Lung (tissue), 12 donors: ENCODE results near the gene C7. TPM values are rescaled to one million over a fixed set of nuclear protein-coding genes. Genes with fewer than 3 reads are reported as not detected.

Experiments
- ATAC-seq: fragments of 200-7000 bp; cut with Tn5 transposase; one replicate; pipeline ENCODE4 v1.9.1; 2020; ENCODE audit warnings: moderate number of reproducible peaks; ENCODE audit not compliant: insufficient read depth, low FRiP score
- DNase-seq, 3 donors: peaks; one replicate each; pipeline ENCODE4 v3.0.0-alpha.2; 2013 to 2017
- H3K27ac ChIP-seq, 2 donors: one replicate each; pipeline ENCODE4 v1.5.1; 2013; ENCODE audit warnings: mild to moderate bottlenecking in 2 of 2, moderate library complexity in 2 of 2, control low read depth in 1 of 2, inconsistent platforms in 1 of 2, low read depth in 1 of 2, low read length in 1 of 2
- H3K27me3 ChIP-seq, 3 donors: one replicate each; pipeline ENCODE4 v1.5.1; 2013; ENCODE audit warnings: low read length in 2 of 3; ENCODE audit not compliant: control insufficient read depth in 3 of 3, insufficient read depth in 3 of 3
- H3K36me3 ChIP-seq, 4 donors: one replicate each; pipeline ENCODE4 v1.5.1; 2013; ENCODE audit warnings: low read length in 4 of 4, mild to moderate bottlenecking in 1 of 4, moderate library complexity in 1 of 4; ENCODE audit not compliant: control insufficient read depth in 4 of 4, insufficient read depth in 4 of 4
- H3K4me1 ChIP-seq, 5 donors: one replicate each; pipeline ENCODE4 v1.5.1; 2013; ENCODE audit warnings: low read length in 5 of 5, mild to moderate bottlenecking in 2 of 5, moderate library complexity in 1 of 5; ENCODE audit not compliant: control insufficient read depth in 5 of 5, insufficient read depth in 5 of 5
- H3K4me3 ChIP-seq: one replicate; pipeline ENCODE4 v1.5.1; 2013; ENCODE audit warnings: mild to moderate bottlenecking, control low read depth, moderate library complexity
- H3K9ac ChIP-seq, 2 donors: one replicate each; pipeline ENCODE4 v1.5.1; 2013; ENCODE audit warnings: low read length in 2 of 2, control low read depth in 1 of 2; ENCODE audit not compliant: insufficient read depth in 1 of 2
- H3K9me3 ChIP-seq, 4 donors: one replicate each; pipeline ENCODE4 v1.5.1; 2013; ENCODE audit warnings: low read length in 3 of 4, mild to moderate bottlenecking in 1 of 4, moderate library complexity in 1 of 4; ENCODE audit not compliant: control insufficient read depth in 4 of 4, insufficient read depth in 3 of 4
- WGBS, 2 donors: extraction: QIAGEN DNeasy Blood & Tissue Kit; methylation state at CpG; one replicate each; pipeline ENCODE4 v1.1.7; 2013; 5-methylcytosine and 5-hydroxymethylcytosine counted together
- polyA plus RNA-seq, 2 donors: library from polyadenylated mRNA; stranded (reverse); fragments of 200-250 nt; gene quantifications; one replicate each; pipeline ENCODE4 v1.2.1, GENCODE V29; 2013
- total RNA-seq, 2 donors: library from RNA; depleted of rRNA in 1 of 2; stranded (reverse); fragments of >200 nt in 1 of 2; gene quantifications; one replicate each; pipeline ENCODE4 v1.2.1, GENCODE V29; 2014 to 2021
- TF ChIP-seq, protein P1 (sequence below): IDR thresholded peaks from 2 replicates; pipeline ENCODE4 v1.5.1; 2012; ENCODE audit warnings: mild to moderate bottlenecking; ENCODE audit errors: control extremely low read depth, extremely low read depth
- donor health status: control.
- donor health status: control.
- donor health status: Bipolar disorder and iron deficiency.
- donor health status: healthy.
- donor health status: DM: yes; HTN: yes; CAD: no.

C7 gene
- total and polyA plus RNA-seq, 4 donors = 46.2 to 763 (median 120) TPM

DNA sequence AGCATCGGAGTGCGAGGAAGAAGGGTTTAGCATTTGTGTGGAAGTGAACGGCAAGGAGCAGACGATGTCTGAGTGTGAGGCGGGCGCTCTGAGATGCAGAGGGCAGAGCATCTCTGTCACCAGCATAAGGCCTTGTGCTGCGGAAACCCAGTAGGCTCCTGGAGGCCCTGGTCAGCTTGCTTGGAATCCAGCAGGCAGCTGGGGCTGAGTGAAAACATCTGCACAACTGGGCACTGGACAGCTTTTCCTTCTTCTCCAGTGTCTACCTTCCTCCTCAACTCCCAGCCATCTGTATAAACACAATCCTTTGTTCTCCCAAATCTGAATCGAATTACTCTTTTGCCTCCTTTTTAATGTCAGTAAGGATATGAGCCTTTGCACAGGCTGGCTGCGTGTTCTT is 72.1 kb downstream of the C7 start:
- H3K27ac ChIP-seq = no peak overlapping the region
- 85 to 90% methylated on average over 9 of the region's 9 CpGs for WGBS, 2 donors
- ATAC-seq (no peak), DNase-seq (peak; percentile 71 to 81 (median 76))
- H3K27me3 ChIP-seq = peaks cover 0 to under 1% (median 0%) of the 10 kb centered on the region in 3 donors
- H3K4me3 ChIP-seq = no peak overlapping the region
- peaks cover 0 to 13% (median 0%) of the 10 kb centered on the region in 5 donors for H3K4me1 ChIP-seq
- TF ChIP-seq, protein P1, sequence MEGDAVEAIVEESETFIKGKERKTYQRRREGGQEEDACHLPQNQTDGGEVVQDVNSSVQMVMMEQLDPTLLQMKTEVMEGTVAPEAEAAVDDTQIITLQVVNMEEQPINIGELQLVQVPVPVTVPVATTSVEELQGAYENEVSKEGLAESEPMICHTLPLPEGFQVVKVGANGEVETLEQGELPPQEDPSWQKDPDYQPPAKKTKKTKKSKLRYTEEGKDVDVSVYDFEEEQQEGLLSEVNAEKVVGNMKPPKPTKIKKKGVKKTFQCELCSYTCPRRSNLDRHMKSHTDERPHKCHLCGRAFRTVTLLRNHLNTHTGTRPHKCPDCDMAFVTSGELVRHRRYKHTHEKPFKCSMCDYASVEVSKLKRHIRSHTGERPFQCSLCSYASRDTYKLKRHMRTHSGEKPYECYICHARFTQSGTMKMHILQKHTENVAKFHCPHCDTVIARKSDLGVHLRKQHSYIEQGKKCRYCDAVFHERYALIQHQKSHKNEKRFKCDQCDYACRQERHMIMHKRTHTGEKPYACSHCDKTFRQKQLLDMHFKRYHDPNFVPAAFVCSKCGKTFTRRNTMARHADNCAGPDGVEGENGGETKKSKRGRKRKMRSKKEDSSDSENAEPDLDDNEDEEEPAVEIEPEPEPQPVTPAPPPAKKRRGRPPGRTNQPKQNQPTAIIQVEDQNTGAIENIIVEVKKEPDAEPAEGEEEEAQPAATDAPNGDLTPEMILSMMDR = no peak
- peaks cover 0 to 39% (median 13%) of the 10 kb centered on the region in 4 donors for H3K36me3 ChIP-seq
- H3K9me3 ChIP-seq = no peaks in the 10 kb centered on the region
- H3K9ac ChIP-seq = no peak overlapping the region

DNA sequence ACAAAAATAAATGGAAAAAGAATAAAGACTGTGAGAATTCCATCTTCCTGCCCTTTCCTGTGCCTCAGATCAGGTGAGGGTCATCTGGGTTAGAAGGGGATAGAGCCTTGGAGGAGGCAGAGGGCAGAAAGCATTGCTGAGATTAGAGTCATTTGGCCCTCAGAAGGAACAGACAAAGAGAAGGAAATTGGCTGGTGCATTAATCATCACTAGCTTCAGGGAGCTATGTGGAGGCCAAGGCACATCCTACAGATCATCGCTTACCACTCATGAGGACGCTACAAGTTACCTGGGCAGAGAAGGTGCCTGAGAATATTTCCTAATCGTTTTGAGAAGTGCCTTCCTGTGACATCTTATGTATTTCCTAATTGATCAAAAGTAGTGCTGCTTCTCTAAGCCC is 74.5 kb downstream of the C7 start:
- Histone ChIP-seq H3K27ac (no peak overlapping the region), H3K4me3 (no peak overlapping the region), H3K9me3 (no peaks in the 10 kb centered on the region), H3K36me3 (peaks cover 0 to 27% (median 10%) of the 10 kb centered on the region in 4 donors), H3K27me3 (no peaks in the 10 kb centered on the region), H3K4me1 (peaks cover 0 to 13% (median 0%) of the 10 kb centered on the region in 5 donors), H3K9ac (no peak overlapping the region)
- TF ChIP-seq, protein P1 = no peak
- ATAC-seq (no peak), DNase-seq (no peak)
- WGBS, 2 donors = 81 to 88% methylated on average over 3 of the region's 3 CpGs

DNA sequence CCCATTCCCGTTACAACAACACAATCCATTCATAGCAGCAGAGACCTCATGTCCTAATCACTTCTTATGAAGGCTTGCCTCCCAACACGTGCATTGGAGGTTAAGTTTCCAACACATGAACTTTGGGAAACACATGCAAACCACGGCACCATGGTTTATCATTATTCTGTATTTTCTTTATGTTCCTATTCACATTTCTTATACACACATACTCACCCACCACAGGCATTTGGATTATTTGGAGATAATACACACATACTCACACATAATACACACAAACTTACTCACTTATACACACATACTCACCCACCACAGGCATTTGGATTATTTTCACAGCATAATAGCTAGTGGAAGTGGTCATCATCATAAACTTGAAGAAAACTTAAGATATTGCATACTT is 75.6 kb downstream of the C7 start:
- Histone ChIP-seq H3K4me1 (peaks cover 0 to 13% (median 0%) of the 10 kb centered on the region in 5 donors), H3K9ac (no peak overlapping the region), H3K9me3 (no peaks in the 10 kb centered on the region), H3K27me3 (no peaks in the 10 kb centered on the region), H3K36me3 (peaks cover 0 to 19% (median 6%) of the 10 kb centered on the region in 4 donors), H3K27ac (no peak overlapping the region), H3K4me3 (no peak overlapping the region)
- TF ChIP-seq, protein P1 = no peak
- no peak for DNase-seq
- no peak for ATAC-seq
- 84 to 93% methylated on average over 3 of the region's 3 CpGs for WGBS, 2 donors

DNA sequence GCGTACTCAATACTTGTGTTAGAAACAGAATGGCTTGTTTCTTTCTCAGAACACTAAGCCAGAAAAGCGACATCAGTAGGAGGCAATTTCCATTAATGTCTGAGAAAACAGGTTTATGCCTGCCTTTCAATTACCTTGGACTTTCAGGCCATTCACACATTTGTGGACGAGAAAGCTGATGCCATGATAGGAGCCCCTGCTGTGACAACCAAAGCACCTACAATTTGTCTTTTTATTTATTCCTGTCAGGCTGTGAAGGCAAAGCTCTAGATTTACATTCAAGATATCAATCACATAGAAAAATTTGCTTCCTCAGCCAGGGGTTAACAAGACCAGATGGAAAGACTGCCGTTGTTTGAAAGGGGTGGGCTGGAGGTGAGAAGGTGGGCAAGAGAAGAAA is 76.2 kb downstream of the C7 start:
- WGBS, 2 donors = 46 to 48% methylated on average over 4 of the region's 4 CpGs
- ATAC-seq = no peak
- peaks cover 0 to 17% (median 1%) of the 10 kb centered on the region in 5 donors for H3K4me1 ChIP-seq
- no peak overlapping the region for H3K9ac ChIP-seq
- TF ChIP-seq, protein P1 = no peak
- no peak overlapping the region for H3K27ac ChIP-seq
- no peaks in the 10 kb centered on the region for H3K27me3 ChIP-seq
- H3K9me3 ChIP-seq = no peaks in the 10 kb centered on the region
- peaks cover 0 to 13% (median 3%) of the 10 kb centered on the region in 4 donors for H3K36me3 ChIP-seq
- H3K4me3 ChIP-seq = no peak overlapping the region
- DNase-seq = no peak
